Esophagus (tissue), 2 donors: ENCODE data around the gene GOLGA6L2. TPM values are rescaled to one million over a fixed set of nuclear protein-coding genes. Genes with fewer than 3 reads are reported as not detected.

ENCODE experiments used
- H3K27ac ChIP-seq, 2 donors: one replicate each; pipeline ENCODE4 v1.5.1; 2013; ENCODE audit warnings: low read depth in 2 of 2, mild to moderate bottlenecking in 2 of 2, inconsistent platforms in 1 of 2, low read length in 1 of 2, moderate library complexity in 1 of 2
- H3K27me3 ChIP-seq, 2 donors: one replicate each; pipeline ENCODE4 v1.6.1; 2013; ENCODE audit warnings: low read length in 2 of 2, control low read depth in 1 of 2, mild to moderate bottlenecking in 1 of 2; ENCODE audit not compliant: insufficient read depth in 2 of 2, control insufficient read depth in 1 of 2
- H3K36me3 ChIP-seq, 2 donors: one replicate each; pipeline ENCODE4 v1.6.1; 2013; ENCODE audit warnings: low read length in 1 of 2; ENCODE audit not compliant: control insufficient read depth in 2 of 2, insufficient read depth in 2 of 2
- H3K4me1 ChIP-seq, 2 donors: one replicate each; pipeline ENCODE4 v1.6.1; 2013; ENCODE audit warnings: low read length in 1 of 2; ENCODE audit not compliant: control insufficient read depth in 2 of 2, insufficient read depth in 2 of 2
- H3K4me3 ChIP-seq, 2 donors: one replicate each; pipeline ENCODE4 v1.5.1; 2013; ENCODE audit warnings: low read length in 2 of 2, mild to moderate bottlenecking in 2 of 2, low read depth in 1 of 2, moderate library complexity in 1 of 2
- H3K9me3 ChIP-seq, 2 donors: one replicate each; pipeline ENCODE4 v1.6.1; 2013; ENCODE audit warnings: mild to moderate bottlenecking in 2 of 2, low read depth in 1 of 2, low read length in 1 of 2, moderate library complexity in 1 of 2; ENCODE audit not compliant: control insufficient read depth in 2 of 2, insufficient read depth in 1 of 2
- WGBS, 2 donors: extraction: QIAGEN DNeasy Blood & Tissue Kit; methylation state at CpG; one replicate each; pipeline ENCODE4 v1.1.7; 2013; 5-methylcytosine and 5-hydroxymethylcytosine counted together
- polyA plus RNA-seq, 2 donors: library from polyadenylated mRNA; stranded (reverse); fragments of 200-250 nt; gene quantifications; one replicate each; pipeline ENCODE4 v1.2.3, GENCODE V29; 2013
- donor health status: healthy with polysubstance abuse.
- donor health status: Bipolar disorder and iron deficiency.

GOLGA6L2 gene
- polyA plus RNA-seq: not detected

GRCh38 chr15:23447107-23447500 lies at the start of gene GOLGA6L2:
TSS of gene GOLGA6L2 (minus strand) at chr15:23447243. CDS start at chr15:23447181, 62 bp downstream.
- Histone ChIP-seq H3K27me3 (no peaks in the 10 kb centered on the region), H3K4me1 (no peaks in the 10 kb centered on the region), H3K4me3 (no peak within 1 kb of the TSS), H3K27ac (no peak within 1 kb of the TSS), H3K36me3 (no peaks in the 10 kb centered on the region), H3K9me3 (peaks cover 2 to 6% of the 10 kb centered on the region in 2 donors)
- 85 to 87% methylated on average over 10 of the region's 10 CpGs for WGBS, 2 donors

GRCh38 chr15:23484870-23485269 lies 37.8 kb upstream of the GOLGA6L2 start:
- WGBS, 2 donors: 69 to 77% methylated on average over 2 of the region's 2 CpGs
- H3K27me3 ChIP-seq: no peaks in the 10 kb centered on the region
- H3K4me1 ChIP-seq: no peaks in the 10 kb centered on the region
- H3K36me3 ChIP-seq: no peaks in the 10 kb centered on the region
- no peak overlapping the region for H3K27ac ChIP-seq
- no peak overlapping the region for H3K4me3 ChIP-seq
- H3K9me3 ChIP-seq: no peaks in the 10 kb centered on the region

GRCh38 chr15:23483821-23484299 lies 36.8 kb upstream of the GOLGA6L2 start:
- H3K4me1 ChIP-seq: no peaks in the 10 kb centered on the region
- no peaks in the 10 kb centered on the region for H3K27me3 ChIP-seq
- no peaks in the 10 kb centered on the region for H3K9me3 ChIP-seq
- H3K36me3 ChIP-seq: no peaks in the 10 kb centered on the region
- no peak overlapping the region for H3K27ac ChIP-seq
- H3K4me3 ChIP-seq: no peak overlapping the region
- 32 to 33% methylated on average over 2 of the region's 2 CpGs for WGBS, 2 donors

- Histone ChIP-seq H3K27me3 (no peaks in the 10 kb centered on the region), H3K36me3 (no peaks in the 10 kb centered on the region), H3K9me3 (no peaks in the 10 kb centered on the region), H3K4me1 (no peaks in the 10 kb centered on the region), H3K4me3 (no peak overlapping the region), H3K27ac (no peak overlapping the region)
- WGBS, 2 donors: 58 to 61% methylated on average over 3 of the region's 3 CpGs
Observed at GRCh38 chr15:23482764-23483489, 35.9 kb upstream of the GOLGA6L2 start.

GRCh38 chr15:23482228-23482627 lies 35.2 kb upstream of the GOLGA6L2 start:
- Histone ChIP-seq H3K9me3 (no peaks in the 10 kb centered on the region), H3K36me3 (no peaks in the 10 kb centered on the region), H3K27ac (no peak overlapping the region), H3K27me3 (no peaks in the 10 kb centered on the region), H3K4me1 (no peaks in the 10 kb centered on the region), H3K4me3 (no peak overlapping the region)
- WGBS, 2 donors: 85 to 91% methylated on average over 1 of the region's 1 CpG

GRCh38 chr15:23477920-23478319 lies 30.9 kb upstream of the GOLGA6L2 start:
- Histone ChIP-seq H3K36me3 (no peaks in the 10 kb centered on the region), H3K4me1 (no peaks in the 10 kb centered on the region), H3K4me3 (no peak overlapping the region), H3K27ac (no peak overlapping the region), H3K27me3 (no peaks in the 10 kb centered on the region), H3K9me3 (no peaks in the 10 kb centered on the region)
- 78 to 82% methylated on average over 6 of the region's 6 CpGs for WGBS, 2 donors

GRCh38 chr15:23472678-23473077 lies 25.6 kb upstream of the GOLGA6L2 start:
- no peak overlapping the region for H3K27ac ChIP-seq
- no peak overlapping the region for H3K4me3 ChIP-seq
- H3K4me1 ChIP-seq: no peaks in the 10 kb centered on the region
- no peaks in the 10 kb centered on the region for H3K36me3 ChIP-seq
- H3K9me3 ChIP-seq: no peaks in the 10 kb centered on the region
- 53 to 70% methylated on average over 3 of the region's 3 CpGs for WGBS, 2 donors
- H3K27me3 ChIP-seq: no peaks in the 10 kb centered on the region

- Histone ChIP-seq H3K36me3 (no peaks in the 10 kb centered on the region), H3K9me3 (no peaks in the 10 kb centered on the region), H3K4me3 (no peak overlapping the region), H3K27ac (no peak overlapping the region), H3K4me1 (no peaks in the 10 kb centered on the region), H3K27me3 (no peaks in the 10 kb centered on the region)
- WGBS, 2 donors: 64 to 71% methylated on average over 1 of the region's 1 CpG
Observed at GRCh38 chr15:23472033-23472432, 25.0 kb upstream of the GOLGA6L2 start.

- H3K27ac ChIP-seq: no peak overlapping the region
- H3K9me3 ChIP-seq: no peaks in the 10 kb centered on the region
- H3K36me3 ChIP-seq: no peaks in the 10 kb centered on the region
- no peaks in the 10 kb centered on the region for H3K27me3 ChIP-seq
- no peak overlapping the region for H3K4me3 ChIP-seq
- H3K4me1 ChIP-seq: no peaks in the 10 kb centered on the region
- 77 to 82% methylated on average over 3 of the region's 3 CpGs for WGBS, 2 donors
Observed at GRCh38 chr15:23467110-23467600, 20.1 kb upstream of the GOLGA6L2 start.

- H3K27ac ChIP-seq: no peak overlapping the region
- no peaks in the 10 kb centered on the region for H3K9me3 ChIP-seq
- no peaks in the 10 kb centered on the region for H3K27me3 ChIP-seq
- H3K4me3 ChIP-seq: no peak overlapping the region
- no peaks in the 10 kb centered on the region for H3K36me3 ChIP-seq
- WGBS, 2 donors: 50 to 52% methylated on average over 5 of the region's 5 CpGs
- H3K4me1 ChIP-seq: no peaks in the 10 kb centered on the region
Observed at GRCh38 chr15:23457890-23458289, 10.8 kb upstream of the GOLGA6L2 start.
